Amniotic epithelial cell (primary cell): ENCODE results near the gene KCNK10.
A peak's percentile ranks its signal among the peaks of the same experiment; 100 is the strongest.

Experiments
- DNase-seq: peaks from one replicate; pipeline ENCODE4 v3.0.0-alpha.2; 2010; ENCODE audit warnings: low read depth

The KCNK10 gene

DNA sequence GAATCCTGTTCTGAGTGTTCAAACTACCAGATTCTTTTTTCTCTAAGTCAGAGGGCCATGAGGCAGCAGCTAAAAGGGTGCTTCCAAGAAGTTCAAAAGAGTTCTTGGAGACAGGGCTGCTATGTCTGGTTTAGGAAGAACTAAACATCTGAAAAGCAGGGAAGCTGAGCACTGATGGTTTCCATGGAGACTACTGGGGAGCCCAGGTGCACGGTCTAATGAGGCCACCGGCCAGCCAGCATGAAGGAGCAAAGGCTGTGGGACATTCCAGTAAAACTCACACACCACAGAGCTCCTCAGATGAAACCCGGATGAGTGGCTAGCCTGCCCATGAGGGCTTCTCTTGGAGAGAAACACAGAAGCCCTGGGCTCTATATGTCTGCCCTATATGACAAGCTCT lies 97.3 kb downstream of the KCNK10 start:
- DNase-seq, result no peak

GRCh38 chr14:88218119-88218915 lies 104.8 kb downstream of the KCNK10 start:
- DNase-seq, result no peak

DNA sequence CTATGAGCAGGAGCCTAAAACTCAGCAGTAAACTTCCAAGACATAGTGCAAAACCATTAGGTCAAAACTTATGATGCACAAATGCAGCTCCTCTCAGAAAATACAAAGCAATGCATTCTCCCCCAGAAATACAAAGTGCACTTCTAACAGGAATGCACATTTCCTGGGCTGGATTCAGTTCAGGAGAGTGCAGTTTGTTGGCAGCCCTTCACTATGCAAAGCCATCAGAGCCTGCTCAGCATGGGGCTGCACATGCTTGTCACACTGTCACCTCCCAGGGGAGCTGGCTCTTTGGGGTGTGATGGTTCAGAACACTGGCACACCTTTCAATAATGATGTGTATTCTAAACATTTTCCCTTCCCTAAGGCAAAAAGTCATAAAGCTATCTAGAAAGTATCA lies 110.4 kb downstream of the KCNK10 start:
- DNase-seq, result no peak

DNA sequence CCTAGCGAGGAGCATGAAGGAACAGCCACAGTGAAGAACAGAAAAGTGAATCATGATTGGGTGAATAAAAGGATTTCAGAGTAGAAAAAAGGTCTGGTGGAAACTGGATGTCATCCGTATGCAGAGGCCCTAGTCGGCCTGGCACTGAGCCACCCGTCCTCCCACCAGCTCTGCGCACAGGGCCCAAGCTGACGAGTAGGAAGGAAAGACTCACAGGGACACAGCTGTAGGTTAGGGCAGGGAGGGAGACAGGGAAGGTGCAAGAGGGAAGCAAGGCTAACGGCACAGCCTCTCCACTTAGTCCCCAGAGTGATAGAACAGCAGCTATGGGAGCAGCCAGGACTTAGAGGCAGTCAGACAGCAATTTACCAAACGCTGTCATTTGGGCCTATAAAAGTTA lies 112.6 kb downstream of the KCNK10 start:
- no peak for DNase-seq

- no peak for DNase-seq
Observed at GRCh38 chr14:88209273-88209672, 113.8 kb downstream of the KCNK10 start.

DNA sequence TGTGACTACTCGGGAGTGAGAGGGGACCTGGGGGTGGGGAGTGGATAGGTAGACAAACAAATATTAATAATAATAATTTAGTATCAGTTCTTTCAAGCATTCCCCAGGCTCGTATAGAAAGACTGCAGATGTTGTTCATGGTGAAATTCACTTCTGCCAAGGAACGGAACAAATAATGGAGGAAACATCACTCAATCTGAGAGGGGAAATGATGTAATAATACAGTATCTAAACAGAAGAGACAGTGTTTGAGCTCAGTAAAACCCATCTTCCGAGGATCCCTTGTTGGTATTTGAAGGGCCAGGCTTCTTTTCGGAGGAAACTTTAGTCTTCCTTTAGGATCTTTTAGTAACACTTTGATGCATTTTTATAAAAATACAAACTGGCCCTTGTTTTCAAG lies 114.2 kb downstream of the KCNK10 start:
- DNase-seq, result no peak

- no peak for DNase-seq
Observed at GRCh38 chr14:88204221-88204620, 118.8 kb downstream of the KCNK10 start.

- no peak for DNase-seq
Observed at GRCh38 chr14:88203291-88203690, 119.8 kb downstream of the KCNK10 start.

DNA sequence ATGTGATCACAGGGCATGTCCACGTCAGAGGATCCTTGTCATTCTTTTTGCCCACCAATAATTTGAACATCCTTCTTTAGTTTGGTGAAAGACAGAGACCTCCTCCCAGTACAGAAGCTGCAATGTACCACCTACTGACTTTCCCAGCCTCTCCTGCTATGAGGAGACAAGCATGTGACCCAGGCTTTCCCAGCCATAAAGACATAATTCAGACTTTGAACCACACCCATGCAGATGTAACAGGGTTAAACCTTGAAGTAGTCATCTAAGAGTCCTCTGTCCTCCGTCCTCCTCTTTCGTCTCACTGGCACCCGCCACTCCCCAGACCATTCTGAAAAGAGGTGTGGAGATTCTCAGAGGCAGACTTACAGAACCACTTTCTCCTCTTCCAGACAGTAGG lies 120.8 kb downstream of the KCNK10 start:
- no peak for DNase-seq

DNA sequence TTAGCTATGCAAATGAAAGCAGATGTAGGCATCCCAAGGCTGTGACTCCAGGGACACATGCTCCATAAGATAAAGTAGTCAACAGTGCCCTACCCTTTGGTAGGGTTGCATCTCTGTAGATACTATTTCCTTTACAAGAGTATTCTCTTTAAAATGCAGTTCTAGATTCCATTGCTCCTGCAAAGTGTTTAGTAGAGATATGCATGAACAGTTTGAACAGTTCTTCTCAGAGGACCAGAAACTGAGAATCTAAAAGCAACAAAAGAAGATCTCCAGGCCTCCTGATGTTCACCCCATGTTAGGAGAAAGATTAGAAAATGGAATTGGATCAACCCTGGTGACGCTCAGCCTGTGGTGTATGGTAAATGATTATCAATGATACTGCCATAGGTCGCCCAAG lies 121.2 kb downstream of the KCNK10 start:
- no peak for DNase-seq

DNA sequence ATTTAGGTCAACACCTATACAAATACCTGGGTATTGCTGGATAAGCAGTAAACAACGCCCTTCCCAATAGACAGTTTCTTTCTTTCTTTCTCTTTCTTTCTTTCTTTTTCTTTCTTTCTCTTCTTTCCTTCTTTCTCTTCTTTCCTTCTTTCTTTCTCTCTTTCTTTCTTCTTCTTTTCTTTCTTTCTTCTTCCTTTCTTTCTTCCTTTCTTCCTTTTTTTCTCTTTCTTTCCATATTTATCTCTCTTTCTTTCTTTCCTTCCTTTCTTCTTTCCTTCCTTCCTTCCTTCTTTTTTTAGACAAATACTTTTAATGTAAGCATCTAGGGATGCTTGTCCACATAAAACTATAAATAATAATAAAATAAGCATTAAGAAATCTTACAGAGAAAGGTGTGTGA lies 123.2 kb downstream of the KCNK10 start:
- DNase-seq, result no peak

DNA sequence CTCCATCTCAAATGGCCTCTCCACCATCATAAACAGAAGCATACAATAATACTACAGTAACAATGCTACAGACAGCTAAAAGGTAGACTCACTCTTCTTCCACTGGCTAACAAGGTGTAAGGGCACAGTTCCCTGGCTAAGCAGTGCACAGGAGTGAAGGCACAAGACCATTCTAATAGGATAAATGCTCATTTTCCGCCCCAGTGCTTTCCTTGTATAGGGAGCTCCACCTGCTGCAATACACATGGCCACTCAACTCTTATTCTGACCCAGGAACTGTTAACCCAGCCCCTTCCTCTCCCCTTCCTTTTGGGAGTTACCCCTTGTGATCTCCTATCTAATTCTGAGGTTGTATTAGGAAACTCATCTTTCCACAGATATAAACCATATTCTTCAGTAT lies 124.6 kb downstream of the KCNK10 start:
- no peak for DNase-seq

- DNase-seq, result no peak
Observed at GRCh38 chr14:88196925-88197324, 126.1 kb downstream of the KCNK10 start.

- no peak for DNase-seq
Observed at GRCh38 chr14:88196116-88196890, 126.8 kb downstream of the KCNK10 start.

GRCh38 chr14:88195676-88196075 lies 127.4 kb downstream of the KCNK10 start:
- DNase-seq, result no peak

- DNase-seq, result no peak
Observed at GRCh38 chr14:88194531-88194930, 128.5 kb downstream of the KCNK10 start.

DNA sequence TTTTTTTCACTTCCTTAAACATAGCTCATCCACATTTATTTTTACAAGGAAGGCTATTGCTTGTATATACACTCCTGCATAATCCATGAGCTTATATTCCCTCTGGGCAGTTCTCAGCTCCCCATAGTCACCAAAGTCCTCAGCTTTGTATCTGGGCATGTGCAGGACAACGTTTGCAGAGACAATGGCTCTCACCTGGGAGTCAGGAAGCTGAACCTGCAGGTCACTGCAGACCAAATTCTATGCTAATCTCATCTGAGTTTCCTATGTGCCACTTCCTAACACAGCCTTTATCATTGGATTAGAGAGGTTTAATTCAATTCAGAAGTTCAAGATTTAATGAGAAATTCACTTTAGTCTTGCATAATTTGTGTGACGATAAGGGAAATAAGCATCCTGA lies 131.5 kb downstream of the KCNK10 start:
- DNase-seq, result no peak

DNA sequence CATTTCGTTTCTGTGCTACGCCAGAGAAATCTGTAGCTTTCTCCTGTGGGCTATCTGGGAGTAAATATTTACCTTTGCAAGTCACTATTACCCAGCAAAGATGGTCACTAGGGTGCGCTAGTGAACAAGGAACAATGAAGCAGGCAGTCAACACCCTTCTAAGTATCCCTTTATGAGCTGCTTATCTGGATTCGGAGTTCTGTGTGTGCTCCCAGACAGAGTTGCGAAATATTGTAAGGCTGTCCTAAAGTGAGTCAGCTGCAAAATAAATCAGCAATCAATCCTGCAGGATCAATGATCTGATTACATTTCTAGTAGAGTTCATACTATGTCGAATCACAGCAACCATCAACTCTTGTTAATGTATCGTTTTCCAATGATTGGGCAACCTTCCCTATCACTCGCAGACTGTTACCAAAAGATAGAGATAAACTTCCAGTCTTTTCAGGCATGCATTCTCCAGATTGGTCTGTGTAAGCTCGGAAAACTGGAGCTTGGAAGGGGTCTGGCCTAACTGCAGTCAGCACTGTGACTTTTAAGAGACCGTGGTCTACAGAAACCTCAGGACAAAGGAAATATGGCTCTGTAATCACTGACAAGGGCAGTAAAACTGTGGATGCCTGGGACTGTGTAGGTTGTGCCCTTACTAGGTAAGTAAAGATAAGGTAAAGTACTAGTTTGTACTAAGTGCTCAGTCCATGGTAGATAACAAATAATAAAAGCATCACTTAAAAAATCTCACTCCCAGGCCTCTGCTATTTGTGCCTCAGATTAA lies 133.5 kb downstream of the KCNK10 start:
- DNase-seq, result peak; percentile 89

DNA sequence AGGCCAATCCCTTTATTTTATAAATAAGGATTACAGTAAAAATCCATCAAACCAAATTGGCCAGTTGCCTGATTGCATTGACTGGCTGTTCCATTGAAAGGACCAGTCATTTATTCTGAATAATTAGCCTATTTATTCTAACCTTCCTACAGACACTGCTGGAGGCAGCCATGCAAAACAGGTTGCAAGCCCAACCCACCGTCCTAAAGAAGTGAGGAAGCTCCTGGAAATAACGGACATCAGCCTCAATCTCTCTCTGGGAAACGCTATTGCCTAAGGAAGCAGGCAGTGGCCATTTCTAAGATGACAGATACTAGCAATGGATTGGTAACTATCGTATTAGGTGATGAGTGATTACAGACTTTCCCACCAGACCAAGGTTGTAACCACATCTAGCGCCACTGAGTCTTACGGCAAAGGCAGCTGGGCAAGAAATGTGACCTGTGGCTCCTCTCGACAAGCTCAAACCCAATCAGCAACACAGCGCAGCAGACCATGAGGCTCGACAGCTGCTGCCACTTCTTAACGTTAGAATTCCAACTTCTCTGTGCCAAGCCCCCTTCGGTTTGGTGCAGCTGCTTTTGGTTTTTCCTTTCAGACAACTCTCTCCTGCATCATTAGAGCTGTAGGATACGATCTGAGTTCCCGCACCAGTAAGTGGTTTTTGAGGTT lies 134.2 kb downstream of the KCNK10 start:
- DNase-seq, result no peak

- no peak for DNase-seq
Observed at GRCh38 chr14:88185843-88186242, 137.2 kb downstream of the KCNK10 start.

DNA sequence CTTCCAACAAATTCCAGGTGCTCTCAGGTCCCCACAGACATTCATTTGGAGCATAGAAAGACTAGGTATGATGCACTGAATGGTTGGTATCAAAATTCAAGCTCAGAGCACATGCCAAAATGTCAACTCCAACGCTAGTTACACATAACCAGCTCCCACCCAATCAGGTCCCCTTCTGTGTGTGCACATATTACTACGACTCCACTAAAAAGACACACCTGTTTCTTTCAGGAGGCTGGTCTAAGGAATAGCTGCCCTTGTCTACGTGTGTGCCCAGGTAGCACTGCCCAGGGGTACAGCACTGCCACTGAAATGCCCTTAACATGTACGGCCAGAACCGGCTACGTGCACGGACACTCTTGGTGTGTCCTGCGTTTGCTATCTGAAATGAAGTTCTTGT lies 138.1 kb downstream of the KCNK10 start:
- DNase-seq, result no peak

- DNase-seq, result no peak
Observed at GRCh38 chr14:88181072-88181471, 142.0 kb downstream of the KCNK10 start.
